ENCODE measurements around the gene ARHGEF17.
A peak's percentile ranks its signal among the peaks of the same experiment; 100 is the strongest.

ARHGEF17 gene

DNA sequence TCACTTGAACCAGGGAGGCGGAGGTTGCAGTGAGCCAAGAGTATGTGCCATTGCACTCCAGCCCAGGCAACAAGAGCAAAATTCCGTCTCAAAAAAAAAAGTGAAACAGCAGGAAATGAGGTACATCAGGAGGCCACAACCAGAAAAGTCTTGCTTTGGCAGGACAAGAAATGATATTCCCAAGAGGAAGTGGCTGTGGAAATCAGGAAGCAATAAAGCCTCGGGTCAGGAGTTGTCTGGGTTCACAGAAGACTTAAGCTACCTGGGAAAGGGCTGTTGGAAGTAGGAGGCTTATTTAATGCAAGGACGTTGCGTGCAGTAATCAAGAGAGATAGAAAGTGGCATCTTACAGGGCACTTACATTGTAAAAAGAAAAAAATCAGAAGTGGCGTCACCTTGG lies 58.9 kb downstream of the ARHGEF17 start:
- CTCF ChIA-PET = interaction anchor here (0.6 to 17.0 kb wide), 4 partner anchors 8 to 44 kb away, joined by 3 to 207 read pairs (median 6); no protein-coding TSS in a partner anchor
- POLR2A ChIA-PET = no interaction called here
- Histone ChIP-seq H3K9me3 (ENCODE audit: control extremely low read depth in 1 of 5, control insufficient read depth in 4 of 5, insufficient read depth in 2 of 5, low read depth in 1 of 5, low read length in 4 of 5) (no peaks in the 10 kb centered on the region), H3K4me3 (ENCODE audit: control insufficient read depth in 1 of 7, extremely low read depth in 1 of 7, insufficient read depth in 4 of 7, low read depth in 2 of 7, low read length in 6 of 7) (no peak overlapping the region), H3K36me3 (ENCODE audit: control insufficient read depth in 4 of 4, insufficient read depth in 4 of 4, low read length in 3 of 4) (peaks cover 14 to 58% (median 40%) of the 10 kb centered on the region in 4 experiments), H3K4me1 (ENCODE audit: control extremely low read depth in 1 of 4, control insufficient read depth in 4 of 4, insufficient read depth in 4 of 4, low read length in 3 of 4) (peaks cover 0 to 8% (median 3%) of the 10 kb centered on the region in 4 experiments), H3K27me3 (replicated peaks in 2 of 5; ENCODE audit: control insufficient read depth in 4 of 5, insufficient read depth in 5 of 5, low read length in 4 of 5) (no peaks in the 10 kb centered on the region), H3K27ac (ENCODE audit: insufficient read depth in 1 of 2, low read depth in 1 of 2, low read length in 2 of 2, poor library complexity in 1 of 2, severe bottlenecking in 2 of 2) (no peak overlapping the region)
- WGBS (ENCODE audit: insufficient coverage) = 81% methylated on average over 5 of the region's 6 CpGs
- DNase-seq = no peak

- Histone ChIP-seq H3K27ac (ENCODE audit: insufficient read depth in 1 of 2, low read depth in 1 of 2, low read length in 2 of 2, poor library complexity in 1 of 2, severe bottlenecking in 2 of 2) (no peak overlapping the region), H3K9me3 (ENCODE audit: control extremely low read depth in 1 of 5, control insufficient read depth in 4 of 5, insufficient read depth in 2 of 5, low read depth in 1 of 5, low read length in 4 of 5) (no peaks in the 10 kb centered on the region), H3K27me3 (replicated peaks in 2 of 5; ENCODE audit: control insufficient read depth in 4 of 5, insufficient read depth in 5 of 5, low read length in 4 of 5) (no peaks in the 10 kb centered on the region), H3K36me3 (ENCODE audit: control insufficient read depth in 4 of 4, insufficient read depth in 4 of 4, low read length in 3 of 4) (peaks cover 14 to 52% (median 35%) of the 10 kb centered on the region in 4 experiments), H3K4me3 (ENCODE audit: control insufficient read depth in 1 of 7, extremely low read depth in 1 of 7, insufficient read depth in 4 of 7, low read depth in 2 of 7, low read length in 6 of 7) (no peak overlapping the region), H3K4me1 (ENCODE audit: control extremely low read depth in 1 of 4, control insufficient read depth in 4 of 4, insufficient read depth in 4 of 4, low read length in 3 of 4) (peaks cover 1 to 14% (median 9%) of the 10 kb centered on the region in 4 experiments)
- POLR2A ChIA-PET = no interaction called here
- CTCF ChIA-PET = interaction anchor here (0.6 to 17.0 kb wide), 3 partner anchors 15 to 44 kb away, joined by 3 to 207 read pairs (median 3); no protein-coding TSS in a partner anchor
- no peak for DNase-seq
- 95% methylated on average over 16 of the region's 20 CpGs for WGBS (ENCODE audit: insufficient coverage)
Observed at GRCh38 chr11:73367482-73368024, 59.5 kb downstream of the ARHGEF17 start.

DNA sequence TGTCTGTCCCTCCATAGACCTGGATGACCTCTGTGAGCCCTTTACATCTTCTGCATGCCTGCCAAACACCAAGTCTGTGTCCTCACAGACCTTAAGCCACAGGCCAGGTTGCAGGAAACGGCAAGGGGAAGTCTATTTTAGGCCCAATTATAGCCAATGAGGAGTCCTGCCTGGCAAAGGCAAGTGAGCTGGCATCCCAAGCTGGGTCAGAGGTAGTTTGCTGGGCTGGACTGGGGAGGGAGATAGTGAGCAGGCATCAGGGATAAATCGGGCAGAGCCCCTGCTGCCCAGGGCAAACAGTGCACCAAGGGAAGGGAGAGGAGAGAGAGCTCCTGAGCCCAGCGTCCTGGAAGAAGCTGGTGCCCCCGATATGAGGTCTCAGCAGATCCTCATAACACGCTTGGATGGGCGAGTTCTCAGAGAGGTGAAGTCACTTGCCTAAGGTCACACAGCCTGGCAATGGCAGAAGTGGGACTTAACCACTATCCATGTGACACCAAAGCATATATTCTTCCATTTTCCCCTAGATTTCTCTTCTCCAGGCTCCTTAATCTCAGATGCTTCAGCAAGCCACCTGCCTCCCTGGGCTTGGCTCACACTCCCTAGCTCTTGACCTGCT lies 64.4 kb downstream of the ARHGEF17 start:
- Histone ChIP-seq H3K27me3 (replicated peaks in 2 of 5; ENCODE audit: control insufficient read depth in 4 of 5, insufficient read depth in 5 of 5, low read length in 4 of 5) (no peaks in the 10 kb centered on the region), H3K4me3 (ENCODE audit: control insufficient read depth in 1 of 7, extremely low read depth in 1 of 7, insufficient read depth in 4 of 7, low read depth in 2 of 7, low read length in 6 of 7) (no peak overlapping the region), H3K36me3 (ENCODE audit: control insufficient read depth in 4 of 4, insufficient read depth in 4 of 4, low read length in 3 of 4) (peaks cover 3 to 8% (median 6%) of the 10 kb centered on the region in 4 experiments), H3K27ac (ENCODE audit: insufficient read depth in 1 of 2, low read depth in 1 of 2, low read length in 2 of 2, poor library complexity in 1 of 2, severe bottlenecking in 2 of 2) (no peak overlapping the region), H3K9me3 (ENCODE audit: control extremely low read depth in 1 of 5, control insufficient read depth in 4 of 5, insufficient read depth in 2 of 5, low read depth in 1 of 5, low read length in 4 of 5) (no peaks in the 10 kb centered on the region), H3K4me1 (ENCODE audit: control extremely low read depth in 1 of 4, control insufficient read depth in 4 of 4, insufficient read depth in 4 of 4, low read length in 3 of 4) (peaks cover 3 to 36% (median 31%) of the 10 kb centered on the region in 4 experiments)
- POLR2A ChIA-PET = interaction anchor here (0.8 to 2.3 kb wide), 3 partner anchors 20 to 59 kb away, joined by 3 to 6 read pairs (median 4); no protein-coding TSS in a partner anchor
- DNase-seq = peak; percentile 59 to 74 (median 72)
- CTCF ChIA-PET = interaction anchor here (0.7 to 17.0 kb wide), 17 partner anchors 9 to 540 kb away, joined by 3 to 207 read pairs (median 3); no protein-coding TSS in a partner anchor
- WGBS (ENCODE audit: insufficient coverage) = 25% methylated on average over 4 of the region's 6 CpGs

DNA sequence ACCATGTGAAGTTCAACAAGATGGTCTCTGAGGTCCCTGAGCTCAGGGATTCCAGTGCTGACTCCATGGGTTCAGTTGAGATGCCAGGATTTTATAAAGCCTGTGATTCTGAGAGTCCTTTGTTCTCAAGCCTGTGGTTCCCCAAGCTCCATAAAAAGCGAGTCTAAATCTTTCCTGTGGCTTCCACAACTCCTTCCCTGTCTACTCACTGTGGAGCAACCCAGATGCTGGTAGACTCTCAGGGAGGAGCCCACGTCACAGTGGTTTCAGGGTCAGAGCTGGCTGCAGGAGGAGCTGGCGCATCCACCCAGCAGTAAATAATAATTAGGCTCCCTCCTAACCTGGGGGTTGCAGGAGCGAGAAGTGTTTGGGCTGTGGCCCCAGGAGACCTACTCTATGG lies 66.1 kb downstream of the ARHGEF17 start:
- POLR2A ChIA-PET = interaction anchor here (0.6 to 2.3 kb wide), 3 partner anchors 9 to 20 kb away, joined by 3 to 6 read pairs (median 3); no protein-coding TSS in a partner anchor
- Histone ChIP-seq H3K27ac (ENCODE audit: insufficient read depth in 1 of 2, low read depth in 1 of 2, low read length in 2 of 2, poor library complexity in 1 of 2, severe bottlenecking in 2 of 2) (no peak overlapping the region), H3K9me3 (ENCODE audit: control extremely low read depth in 1 of 5, control insufficient read depth in 4 of 5, insufficient read depth in 2 of 5, low read depth in 1 of 5, low read length in 4 of 5) (no peaks in the 10 kb centered on the region), H3K27me3 (replicated peaks in 2 of 5; ENCODE audit: control insufficient read depth in 4 of 5, insufficient read depth in 5 of 5, low read length in 4 of 5) (no peaks in the 10 kb centered on the region), H3K4me1 (ENCODE audit: control extremely low read depth in 1 of 4, control insufficient read depth in 4 of 4, insufficient read depth in 4 of 4, low read length in 3 of 4) (peaks cover 5 to 52% (median 48%) of the 10 kb centered on the region in 4 experiments), H3K4me3 (ENCODE audit: control insufficient read depth in 1 of 7, extremely low read depth in 1 of 7, insufficient read depth in 4 of 7, low read depth in 2 of 7, low read length in 6 of 7) (no peak overlapping the region), H3K36me3 (ENCODE audit: control insufficient read depth in 4 of 4, insufficient read depth in 4 of 4, low read length in 3 of 4) (peaks cover 0 to 7% (median 0%) of the 10 kb centered on the region in 4 experiments)
- CTCF ChIA-PET = interaction anchor here (1.2 to 17.0 kb wide), 12 partner anchors 8 to 42 kb away, joined by 3 to 207 read pairs (median 6); no protein-coding TSS in a partner anchor
- no peak for DNase-seq
- WGBS (ENCODE audit: insufficient coverage) = 85% methylated on average over 3 of the region's 4 CpGs

- Histone ChIP-seq H3K36me3 (ENCODE audit: control insufficient read depth in 4 of 4, insufficient read depth in 4 of 4, low read length in 3 of 4) (peaks cover 0 to 22% (median 0%) of the 10 kb centered on the region in 4 experiments), H3K4me1 (ENCODE audit: control extremely low read depth in 1 of 4, control insufficient read depth in 4 of 4, insufficient read depth in 4 of 4, low read length in 3 of 4) (peaks cover 6 to 69% (median 64%) of the 10 kb centered on the region in 4 experiments), H3K9me3 (ENCODE audit: control extremely low read depth in 1 of 5, control insufficient read depth in 4 of 5, insufficient read depth in 2 of 5, low read depth in 1 of 5, low read length in 4 of 5) (no peaks in the 10 kb centered on the region), H3K4me3 (ENCODE audit: control insufficient read depth in 1 of 7, extremely low read depth in 1 of 7, insufficient read depth in 4 of 7, low read depth in 2 of 7, low read length in 6 of 7) (peak overlapping the region in 4 of 7 experiments; percentile 19 to 96 (median 66)), H3K27me3 (replicated peaks in 2 of 5; ENCODE audit: control insufficient read depth in 4 of 5, insufficient read depth in 5 of 5, low read length in 4 of 5) (no peaks in the 10 kb centered on the region), H3K27ac (ENCODE audit: insufficient read depth in 1 of 2, low read depth in 1 of 2, low read length in 2 of 2, poor library complexity in 1 of 2, severe bottlenecking in 2 of 2) (peak overlapping the region in 1 of 2 experiments; percentile 49)
- ChIA-PET CTCF (interaction anchor here (0.8 to 17.0 kb wide), 4 partner anchors 14 to 285 kb away, joined by 3 to 207 read pairs (median 9); no protein-coding TSS in a partner anchor), POLR2A (interaction anchor here (2.0 to 3.0 kb wide), 3 partner anchors 9 to 18 kb away, joined by 9 to 18 read pairs (median 17); no protein-coding TSS in a partner anchor)
- no peak for DNase-seq
- WGBS (ENCODE audit: insufficient coverage) = 55% methylated on average over 6 of the region's 6 CpGs
Observed at GRCh38 chr11:73375830-73376159, 67.7 kb downstream of the ARHGEF17 start.

DNA sequence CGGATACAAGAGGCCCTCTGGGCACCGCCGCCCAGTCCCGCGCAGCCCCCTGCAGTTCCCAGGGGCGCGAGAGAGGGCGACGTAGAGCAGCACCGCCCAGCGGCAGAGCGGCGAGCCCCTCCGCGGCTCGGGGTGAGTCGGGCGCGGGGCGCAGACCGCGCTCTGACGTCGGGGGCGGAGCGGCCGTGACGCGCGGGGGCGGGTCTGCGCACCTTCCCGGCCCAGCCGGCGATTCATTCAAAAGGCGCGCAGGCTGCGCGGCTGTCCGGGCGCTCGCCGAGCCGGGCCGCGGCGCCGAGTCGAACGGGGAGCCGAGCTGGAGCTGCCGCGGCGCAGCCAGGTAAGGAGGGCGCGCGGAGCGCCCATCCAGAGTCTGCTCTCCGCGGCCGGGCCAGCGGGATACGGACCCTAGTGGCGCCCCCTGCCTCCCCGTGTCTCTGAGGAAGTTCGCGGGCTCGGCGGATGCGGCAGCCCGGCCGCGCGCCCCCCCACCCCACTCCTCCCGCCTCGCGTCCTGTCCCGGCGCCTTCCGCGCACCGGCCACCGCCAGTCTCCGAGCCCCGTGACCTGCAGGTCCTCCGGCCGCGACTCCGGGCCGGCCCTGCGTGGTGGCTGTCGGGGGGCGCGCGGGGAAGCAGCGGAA lies 68.2 kb downstream of the ARHGEF17 start, which contains the start of gene RELT:
RELT (plus strand) TSS at position 240 of the 643 bp plus-strand sequence. CDS start 12,738 bp downstream, outside the sequence.
- Histone ChIP-seq H3K4me1 (ENCODE audit: control extremely low read depth in 1 of 4, control insufficient read depth in 4 of 4, insufficient read depth in 4 of 4, low read length in 3 of 4) (peaks cover 9 to 74% (median 68%) of the 10 kb centered on the region in 4 experiments), H3K4me3 (ENCODE audit: control insufficient read depth in 1 of 7, extremely low read depth in 1 of 7, insufficient read depth in 4 of 7, low read depth in 2 of 7, low read length in 6 of 7) (peak within 1 kb of the TSS; percentile 59 to 96 (median 78)), H3K27me3 (replicated peaks in 2 of 5; ENCODE audit: control insufficient read depth in 4 of 5, insufficient read depth in 5 of 5, low read length in 4 of 5) (no peaks in the 10 kb centered on the region), H3K27ac (ENCODE audit: insufficient read depth in 1 of 2, low read depth in 1 of 2, low read length in 2 of 2, poor library complexity in 1 of 2, severe bottlenecking in 2 of 2) (peak within 1 kb of the TSS; percentile 78 to 90), H3K9me3 (ENCODE audit: control extremely low read depth in 1 of 5, control insufficient read depth in 4 of 5, insufficient read depth in 2 of 5, low read depth in 1 of 5, low read length in 4 of 5) (no peaks in the 10 kb centered on the region), H3K36me3 (ENCODE audit: control insufficient read depth in 4 of 4, insufficient read depth in 4 of 4, low read length in 3 of 4) (peaks cover 0 to 24% (median 0%) of the 10 kb centered on the region in 4 experiments)
- DNase-seq = peak; percentile 89 to 95 (median 95)
- CTCF ChIA-PET = interaction anchor here (0.6 to 2.2 kb wide), 4 partner anchors 9 to 224 kb away, joined by 3 to 6 read pairs (median 4); no protein-coding TSS in a partner anchor
- POLR2A ChIA-PET = interaction anchor here (2.0 to 3.0 kb wide), 3 partner anchors 9 to 17 kb away, joined by 9 to 18 read pairs (median 17); no protein-coding TSS in a partner anchor
- WGBS (ENCODE audit: insufficient coverage) = 0% methylated on average over 76 of the region's 96 CpGs
